Astrocyte (in vitro differentiated cells and primary cell): ENCODE results near the gene KMT2A.

Source experiments
- CTCF ChIP-seq: IDR thresholded peaks from 2 replicates; pipeline ENCODE4 v1.5.1; 2011; ENCODE audit warnings: low read depth, mild to moderate bottlenecking, inconsistent platforms, low read length, moderate library complexity; ENCODE audit not compliant: insufficient read depth
- EZH2 ChIP-seq: IDR thresholded peaks from 2 replicates; pipeline ENCODE4 v1.6.1; 2012; ENCODE audit warnings: mild to moderate bottlenecking, low read length, inconsistent platforms; ENCODE audit not compliant: insufficient read depth

DNA sequence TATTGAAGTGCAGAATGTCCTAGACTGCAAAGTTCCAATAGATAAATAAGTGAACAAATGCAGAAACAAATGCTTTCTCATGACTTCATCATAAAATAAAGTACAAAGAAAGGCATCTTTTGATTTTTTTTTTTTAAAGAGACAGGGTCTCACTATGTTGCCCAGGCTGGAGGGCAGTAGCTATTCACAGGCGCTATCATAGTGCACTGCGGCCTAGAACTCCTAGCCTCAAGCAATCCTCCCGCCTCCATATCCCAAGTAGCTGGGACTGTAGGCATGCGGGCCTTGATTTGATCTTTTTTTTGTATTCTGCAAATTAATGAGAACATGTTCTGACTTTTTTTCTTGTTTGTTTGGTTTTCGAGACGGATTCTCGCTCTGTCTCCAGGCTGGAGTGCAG lies 138.3 kb downstream of the KMT2A start:
- TF ChIP-seq CTCF (no peak), EZH2 (no peak)
